GM12801 (cell line): Measurements from ENCODE around the gene ZNF296.
A peak's percentile ranks its signal among the peaks of the same experiment; 100 is the strongest.

ENCODE experiments used
- TF ChIP-seq, protein P1 (sequence below): IDR thresholded peaks from one replicate; pipeline ENCODE4 v1.5.1; 2011; ENCODE audit warnings: control low read depth; ENCODE audit not compliant: insufficient read length; ENCODE audit errors: extremely low read depth

ZNF296 gene

DNA sequence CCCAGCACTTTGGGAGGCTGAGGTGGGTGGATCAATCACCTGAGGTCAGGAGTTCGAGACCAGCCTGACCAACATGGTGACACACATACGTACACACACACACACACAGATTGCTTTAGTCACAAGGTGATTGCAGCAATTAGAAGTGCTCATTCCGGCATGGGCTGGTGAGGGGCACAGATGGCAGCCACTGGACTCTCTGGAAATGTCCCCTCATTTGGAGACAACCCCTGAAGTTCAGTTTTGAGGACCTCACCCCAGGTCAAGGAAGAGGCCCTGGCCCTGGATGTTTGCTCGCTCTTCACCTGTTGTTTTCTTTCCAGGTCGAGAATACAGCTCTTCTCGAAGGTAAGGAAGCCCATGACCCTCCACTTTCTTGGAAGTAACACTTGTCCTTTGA, 6.1 kb downstream of the ZNF296 start:
- TF ChIP-seq, protein P1, sequence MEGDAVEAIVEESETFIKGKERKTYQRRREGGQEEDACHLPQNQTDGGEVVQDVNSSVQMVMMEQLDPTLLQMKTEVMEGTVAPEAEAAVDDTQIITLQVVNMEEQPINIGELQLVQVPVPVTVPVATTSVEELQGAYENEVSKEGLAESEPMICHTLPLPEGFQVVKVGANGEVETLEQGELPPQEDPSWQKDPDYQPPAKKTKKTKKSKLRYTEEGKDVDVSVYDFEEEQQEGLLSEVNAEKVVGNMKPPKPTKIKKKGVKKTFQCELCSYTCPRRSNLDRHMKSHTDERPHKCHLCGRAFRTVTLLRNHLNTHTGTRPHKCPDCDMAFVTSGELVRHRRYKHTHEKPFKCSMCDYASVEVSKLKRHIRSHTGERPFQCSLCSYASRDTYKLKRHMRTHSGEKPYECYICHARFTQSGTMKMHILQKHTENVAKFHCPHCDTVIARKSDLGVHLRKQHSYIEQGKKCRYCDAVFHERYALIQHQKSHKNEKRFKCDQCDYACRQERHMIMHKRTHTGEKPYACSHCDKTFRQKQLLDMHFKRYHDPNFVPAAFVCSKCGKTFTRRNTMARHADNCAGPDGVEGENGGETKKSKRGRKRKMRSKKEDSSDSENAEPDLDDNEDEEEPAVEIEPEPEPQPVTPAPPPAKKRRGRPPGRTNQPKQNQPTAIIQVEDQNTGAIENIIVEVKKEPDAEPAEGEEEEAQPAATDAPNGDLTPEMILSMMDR: no peak

DNA sequence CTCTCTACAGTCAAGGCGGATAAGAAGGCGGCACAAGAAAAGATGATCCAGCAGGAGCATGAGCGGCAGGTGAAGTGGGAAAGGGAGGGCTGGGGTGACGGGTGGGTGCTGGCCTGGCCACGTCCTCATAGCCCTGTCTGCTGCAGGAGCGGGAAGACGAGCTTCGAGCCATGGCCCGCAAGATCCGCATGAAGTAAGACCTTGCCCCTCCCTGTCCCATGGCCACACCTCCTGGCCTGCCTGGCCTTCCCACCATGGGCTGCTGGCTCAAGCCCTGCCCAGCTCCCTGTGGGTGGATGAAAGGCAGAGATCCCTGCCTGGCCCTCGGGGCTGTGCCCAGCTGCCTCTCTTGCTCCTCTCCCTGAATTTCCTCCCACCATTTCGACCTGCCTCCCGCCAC, 7.2 kb downstream of the ZNF296 start:
- TF ChIP-seq, protein P1: no peak

DNA sequence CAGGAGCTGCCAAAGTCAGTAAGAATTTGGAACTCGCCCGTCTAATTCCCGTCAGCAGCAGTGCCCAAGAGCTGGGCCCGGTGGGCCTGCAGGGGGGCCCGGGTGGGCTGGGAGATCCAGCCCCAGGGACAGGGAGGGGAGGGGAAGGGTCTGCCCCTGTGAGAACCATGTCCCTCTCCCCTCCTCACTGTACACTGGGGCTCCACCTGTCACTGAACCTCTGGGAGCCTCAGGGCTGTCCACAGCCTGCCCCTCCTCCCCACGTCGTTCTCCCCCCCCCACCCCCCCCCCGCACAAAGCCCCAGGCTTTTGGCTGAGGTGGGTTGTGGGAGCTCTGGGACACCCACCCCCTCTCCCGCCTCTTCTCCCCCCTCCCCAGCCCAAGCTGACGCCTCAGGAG, 8.2 kb downstream of the ZNF296 start:
- TF ChIP-seq, protein P1: no peak

DNA sequence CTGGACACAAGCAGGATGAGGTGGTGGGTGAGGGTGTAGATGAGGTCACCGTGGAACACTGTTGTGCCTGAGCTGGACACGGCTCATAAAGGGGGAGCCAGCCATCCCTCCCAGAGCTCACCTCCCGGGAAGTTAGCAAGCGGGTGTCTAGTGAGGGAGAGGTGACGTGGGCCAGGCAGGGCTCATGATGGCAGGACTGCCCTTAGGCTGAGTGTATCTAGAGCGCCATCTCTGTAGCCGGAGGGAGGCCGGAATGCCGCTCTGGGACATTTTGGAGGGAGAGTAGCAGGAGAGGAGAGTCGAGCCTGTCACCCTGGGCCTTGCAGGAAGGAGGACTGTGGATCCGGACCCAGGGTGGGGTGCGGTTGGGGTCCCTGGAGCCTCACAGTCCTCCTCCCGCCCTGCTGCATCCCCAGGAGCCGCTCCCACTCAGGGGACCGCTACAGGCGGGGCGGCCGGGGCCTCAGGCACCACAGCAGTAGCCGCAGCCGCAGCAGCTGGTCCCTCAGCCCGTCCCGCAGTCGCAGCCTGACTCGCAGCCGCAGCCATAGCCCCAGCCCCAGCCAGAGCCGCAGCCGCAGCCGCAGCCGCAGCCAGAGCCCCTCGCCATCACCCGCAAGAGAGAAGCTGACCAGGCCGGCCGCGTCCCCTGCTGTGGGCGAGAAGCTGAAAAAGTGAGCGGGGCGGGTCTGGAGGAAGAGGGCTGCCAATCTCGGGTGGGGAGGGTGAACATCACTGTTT, 9.2 kb downstream of the ZNF296 start:
- TF ChIP-seq, protein P1: no peak

DNA sequence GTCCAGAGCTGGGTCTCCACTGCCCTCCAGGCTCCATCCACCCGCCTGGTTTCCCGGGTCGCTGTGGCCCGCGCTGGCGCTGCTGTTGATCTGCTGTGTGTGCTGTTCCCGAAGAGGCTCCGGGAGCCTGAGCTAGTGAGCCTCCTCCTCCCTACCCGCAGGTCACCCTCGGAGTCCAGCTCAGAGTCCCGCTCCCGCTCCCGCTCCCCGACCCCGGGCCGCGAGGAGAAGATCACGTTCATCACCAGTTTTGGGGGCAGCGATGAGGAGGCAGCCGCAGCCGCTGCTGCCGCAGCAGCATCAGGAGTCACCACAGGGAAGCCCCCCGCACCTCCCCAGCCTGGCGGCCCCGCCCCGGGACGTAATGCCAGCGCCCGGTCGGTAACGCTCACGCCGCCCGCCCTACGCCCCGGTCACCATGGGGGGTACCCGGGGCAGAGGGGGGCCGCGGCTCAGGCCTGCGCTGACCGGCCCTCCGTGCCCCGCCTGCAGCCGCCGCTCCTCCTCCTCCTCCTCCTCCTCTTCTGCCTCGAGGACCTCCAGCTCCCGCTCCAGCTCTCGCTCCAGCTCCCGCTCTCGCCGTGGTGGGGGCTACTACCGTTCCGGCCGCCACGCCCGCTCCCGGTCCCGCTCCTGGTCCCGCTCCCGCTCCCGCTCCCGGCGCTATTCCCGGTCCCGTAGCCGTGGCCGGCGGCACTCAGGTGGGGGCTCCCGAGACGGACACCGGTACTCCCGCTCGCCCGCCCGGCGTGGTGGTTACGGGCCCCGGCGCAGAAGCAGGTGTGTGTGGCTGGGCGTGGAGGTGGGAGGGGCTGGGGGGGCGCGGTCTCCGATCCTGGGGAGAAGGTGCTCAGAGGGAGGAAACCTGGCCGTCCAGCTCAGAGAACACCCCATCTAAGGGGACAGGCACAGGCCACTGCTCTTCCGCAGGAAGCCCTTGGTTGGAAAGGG, 12.2 kb downstream of the ZNF296 start:
- TF ChIP-seq, protein P1: no peak

DNA sequence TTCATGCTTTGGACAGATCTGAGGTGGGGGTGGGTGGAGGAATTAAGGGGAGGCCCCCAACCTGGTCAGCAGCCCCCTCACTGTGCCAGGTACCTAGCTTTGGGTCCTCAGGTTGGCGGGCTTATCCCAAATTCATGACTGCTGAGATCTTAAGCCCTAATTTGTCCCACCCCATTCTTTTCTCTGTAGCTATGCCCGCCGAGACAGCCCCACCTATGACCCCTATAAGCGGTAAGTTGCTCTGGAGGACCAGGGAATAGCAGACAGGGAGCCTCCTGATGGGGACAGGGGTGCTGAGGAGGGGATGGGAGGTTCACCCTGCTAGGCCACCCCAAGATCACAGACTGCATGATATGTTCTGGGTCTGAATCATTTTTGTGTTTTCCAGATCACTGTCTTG, 14.3 kb downstream of the ZNF296 start:
- TF ChIP-seq, protein P1: no peak

DNA sequence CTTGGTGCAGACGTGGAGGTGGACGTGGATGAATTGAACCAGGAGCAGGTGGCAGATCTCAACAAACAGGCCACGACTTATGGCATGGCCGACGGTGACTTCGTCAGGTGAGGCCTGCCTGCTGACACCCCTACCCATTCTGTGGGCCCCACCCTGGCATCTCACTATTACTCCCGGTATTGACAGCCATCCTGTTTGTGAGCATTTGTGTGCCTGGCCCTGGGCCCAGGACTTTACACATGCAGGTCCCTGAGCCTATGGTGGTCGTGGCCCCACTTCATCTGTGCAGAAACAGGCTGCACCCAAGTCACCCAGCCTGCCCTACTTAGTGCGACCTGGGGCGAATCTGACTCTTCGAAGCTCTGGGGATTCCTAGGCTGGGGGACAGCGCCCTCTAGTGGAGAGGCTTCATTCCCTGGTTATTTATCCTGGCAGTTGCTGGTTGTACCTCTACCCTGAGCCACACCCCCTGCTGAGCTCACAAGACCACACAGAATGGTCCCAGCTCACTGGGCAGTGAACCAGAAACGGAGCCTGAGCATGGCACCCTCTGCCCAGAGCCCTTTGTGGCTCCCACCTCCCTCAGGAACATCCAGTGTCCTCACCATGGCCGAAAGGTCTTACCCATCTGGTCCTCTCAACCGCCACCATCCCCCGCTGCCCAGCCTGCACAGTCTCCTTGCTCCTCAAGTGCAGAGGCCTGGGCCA, 16.9 kb downstream of the ZNF296 start:
- TF ChIP-seq, protein P1: peak; percentile 81
